HCT116 (cell line): ENCODE results near the gene ARHGEF16. TPM values are rescaled to one million over a fixed set of nuclear protein-coding genes. Genes with fewer than 3 reads are reported as not detected.

Experiments used
- ATAC-seq: fragments of 200-7000 bp; cut with Tn5 transposase; 2 replicates; pipeline ENCODE4 v1.9.1; 2020; ENCODE audit warnings: mild to moderate bottlenecking, moderate library complexity
- BruUV-seq: library from RNA; stranded (reverse); fragments of 400-500 nt; replicated peaks from 2 replicates; lab custom pipeline; 2021; lab: Mats Ljungman, UMichigan
- CTCF ChIA-PET: fragments of 300-600 bp; sonication (Branson Sonifier 250); formaldehyde crosslinking; loops from one replicate; lab custom pipeline; 2021; ENCODE audit warnings: antibody characterized with exemption; lab: Charles Lee
- POLR2A ChIA-PET: fragments of 300-600, 350-600 bp; sonication (Branson Sonifier 250); formaldehyde crosslinking; loops from one replicate; lab custom pipeline; 2021; ENCODE audit warnings: antibody characterized with exemption; lab: Charles Lee
- RAD21 ChIA-PET, 2 experiments: fragments of 300-600 bp; sonication (Branson Sonifier 250); formaldehyde crosslinking; loops; one replicate each; lab custom pipeline; 2023; ENCODE audit warnings: low total read pairs in 2 of 2; ENCODE audit not compliant: uncharacterized antibody in 2 of 2, unreplicated experiment in 2 of 2, low non-redundant PET in 1 of 2; lab: Charles Lee
- DNase-seq: peaks from one replicate; pipeline ENCODE4 v3.0.0-alpha.2; 2010; ENCODE audit warnings: low read depth, low spot score
- H2AFZ ChIP-seq: fragments of 200-600 bp; shearing (Covaris generic), sonication (generic); 2 replicates; pipeline ENCODE4 v1.6.1; 2017; ENCODE audit warnings: low read depth, mixed run types, mixed read lengths, antibody characterized with exemption, low read length; ENCODE audit not compliant: poor library complexity, severe bottlenecking
- H3K27ac ChIP-seq: 2 replicates; pipeline ENCODE4 v1.5.1; 2012; ENCODE audit warnings: low read depth, low read length
- H3K27me3 ChIP-seq: fragments of 200-600 bp; sonication (generic); 2 replicates; pipeline ENCODE4 v1.6.1; 2016; ENCODE audit warnings: mixed run types, low read length, mixed read lengths; ENCODE audit not compliant: insufficient read depth
- H3K36me3 ChIP-seq, 2 experiments: fragments of 200-500 bp in 1 of 2; fragments of 200-600 bp in 1 of 2; sonication (Bioruptor generic) in 1 of 2; sonication (generic) in 1 of 2; 2 replicates each; pipeline versions ENCODE4 v1.5.1 to v1.6.1; 2014 to 2016; ENCODE audit warnings: low read length in 2 of 2, inconsistent platforms in 1 of 2, mixed read lengths in 1 of 2, mixed run types in 1 of 2; ENCODE audit not compliant: insufficient read depth in 2 of 2, control insufficient read depth in 1 of 2
- H3K4me1 ChIP-seq, 2 experiments: fragments of 200-600 bp in 1 of 2; sonication (generic) in 1 of 2; 2 replicates each; pipeline versions ENCODE4 v1.5.1 to v1.6.1; 2012 to 2017; ENCODE audit warnings: low read length in 2 of 2, inconsistent platforms in 1 of 2, mild to moderate bottlenecking in 1 of 2, mixed read lengths in 1 of 2, mixed run types in 1 of 2, moderate library complexity in 1 of 2; ENCODE audit not compliant: insufficient read depth in 2 of 2, control insufficient read depth in 1 of 2
- H3K4me2 ChIP-seq: fragments of 200-600 bp; sonication (generic); 2 replicates; pipeline ENCODE4 v1.6.1; 2017; ENCODE audit warnings: mixed run types, low read length, mixed read lengths
- H3K4me3 ChIP-seq, 2 experiments: fragments of 200-600 bp in 1 of 2; sonication (generic) in 1 of 2; replicated peaks in 1 of 2; 2 replicates each; pipeline ENCODE4 v1.5.1; 2011 to 2016; ENCODE audit warnings: low read length in 2 of 2, control low read depth in 1 of 2, low read depth in 1 of 2, mild to moderate bottlenecking in 1 of 2, mixed read lengths in 1 of 2, mixed run types in 1 of 2
- H3K79me2 ChIP-seq: fragments of 200-600 bp; sonication (generic); 2 replicates; pipeline ENCODE4 v1.6.1; 2017; ENCODE audit warnings: mild to moderate bottlenecking, mixed run types, low read length, moderate library complexity, mixed read lengths; ENCODE audit not compliant: insufficient read depth
- H3K9ac ChIP-seq: fragments of 200-600 bp; sonication (generic); 2 replicates; pipeline ENCODE4 v1.6.1; 2016; ENCODE audit warnings: low read length, mixed read lengths
- H3K9me2 ChIP-seq: fragments of 200-600 bp; sonication (generic), shearing (Covaris generic); 2 replicates; pipeline ENCODE4 v1.6.1; 2017; ENCODE audit warnings: mixed run types, mild to moderate bottlenecking, moderate library complexity; ENCODE audit not compliant: insufficient read depth
- H3K9me3 ChIP-seq, 2 experiments: fragments of 200-500 bp in 1 of 2; fragments of 200-600 bp in 1 of 2; sonication (Bioruptor generic) in 1 of 2; sonication (generic) in 1 of 2; 2 replicates each; pipeline ENCODE4 v1.6.1; 2014 to 2017; ENCODE audit warnings: low read length in 2 of 2, mixed read lengths in 2 of 2, inconsistent platforms in 1 of 2, low read depth in 1 of 2, mild to moderate bottlenecking in 1 of 2, mixed run types in 1 of 2, moderate library complexity in 1 of 2; ENCODE audit not compliant: control insufficient read depth in 1 of 2, insufficient read depth in 1 of 2
- H4K20me1 ChIP-seq: fragments of 200-600 bp; sonication (generic), shearing (Covaris generic); 2 replicates; pipeline ENCODE4 v1.6.1; 2017; ENCODE audit warnings: mixed run types, mild to moderate bottlenecking, moderate library complexity; ENCODE audit not compliant: insufficient read depth
- EGR1 ChIP-seq: IDR thresholded peaks from 2 replicates; pipeline ENCODE4 v1.6.1; 2012; ENCODE audit warnings: low read depth
- ELF1 ChIP-seq: IDR thresholded peaks from 2 replicates; pipeline ENCODE4 v1.6.1; 2012; ENCODE audit warnings: low read depth, borderline replicate concordance
- EZH2 ChIP-seq: fragments of 200-600 bp; sonication (generic); IDR thresholded peaks from 2 replicates; pipeline ENCODE4 v1.6.1; 2017; ENCODE audit warnings: antibody characterized with exemption, mixed run types
- POLR2A ChIP-seq: IDR thresholded peaks from 2 replicates; pipeline ENCODE4 v1.7.0; 2011; ENCODE audit warnings: borderline replicate concordance; ENCODE audit not compliant: insufficient read depth, insufficient read length; ENCODE audit errors: extremely low read depth
- RAD21 ChIP-seq: IDR thresholded peaks from 2 replicates; pipeline ENCODE4 v1.6.1; 2012; ENCODE audit warnings: low read depth, mild to moderate bottlenecking
- intact Hi-C: fragments of 100-400 bp; cut with micrococcal nuclease; formaldehyde crosslinking; loops from 2 replicates; pipeline ENCODE4 v1.10.0; 2022
- total RNA-seq: library from RNA; stranded (reverse); gene quantifications from one replicate; pipeline ENCODE4 v1.2.1, GENCODE V29; 2021; ENCODE audit not compliant: unreplicated experiment
- TF ChIP-seq, protein P1 (sequence below): IDR thresholded peaks from 2 replicates; pipeline ENCODE4 v1.6.1; 2011; ENCODE audit warnings: mild to moderate bottlenecking, low read length, moderate library complexity; ENCODE audit not compliant: insufficient replicate concordance; ENCODE audit errors: extremely low read depth

The ARHGEF16 gene
- total RNA-seq, 1 experiment from 2014 or later: 37.4 TPM

DNA sequence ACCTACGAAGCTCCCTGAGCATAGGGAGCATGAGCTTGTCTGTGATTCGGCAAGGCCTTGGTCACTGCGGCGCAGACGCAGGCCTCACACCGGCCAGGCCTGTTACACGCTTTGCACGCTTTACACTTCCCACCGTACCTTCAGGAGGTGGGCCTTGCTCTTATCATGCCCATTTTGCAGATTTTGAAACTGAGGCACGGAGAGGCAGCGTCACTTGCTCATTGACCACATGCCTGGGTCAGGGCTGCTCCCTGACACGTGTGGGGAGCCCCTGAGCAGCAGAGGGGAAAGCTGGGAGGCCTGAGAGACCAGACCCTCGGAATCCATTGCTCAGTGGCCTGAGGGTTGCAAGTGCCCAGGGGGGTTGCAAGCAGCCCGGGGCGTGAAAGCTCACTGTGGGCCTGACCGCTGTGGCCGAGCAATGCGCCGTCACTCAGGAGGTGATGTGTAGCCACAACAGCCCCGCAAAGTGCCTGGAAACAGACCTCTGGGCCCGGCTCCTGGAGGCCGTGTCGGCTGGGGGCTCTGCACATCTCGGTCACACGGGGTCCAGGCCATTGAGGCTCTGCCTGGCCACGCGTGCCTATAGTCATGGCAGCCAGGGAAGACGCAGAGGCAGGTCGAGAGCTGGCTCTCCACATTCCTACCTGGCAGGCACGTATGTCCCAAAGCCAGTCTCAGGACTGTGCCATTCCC is 6.9 kb downstream of the ARHGEF16 start (continued):
- TF ChIP-seq RAD21: no peak
- TF ChIP-seq EGR1: no peak
- TF ChIP-seq ELF1: no peak
- no peak for TF ChIP-seq POLR2A
- no peak for TF ChIP-seq EZH2

DNA sequence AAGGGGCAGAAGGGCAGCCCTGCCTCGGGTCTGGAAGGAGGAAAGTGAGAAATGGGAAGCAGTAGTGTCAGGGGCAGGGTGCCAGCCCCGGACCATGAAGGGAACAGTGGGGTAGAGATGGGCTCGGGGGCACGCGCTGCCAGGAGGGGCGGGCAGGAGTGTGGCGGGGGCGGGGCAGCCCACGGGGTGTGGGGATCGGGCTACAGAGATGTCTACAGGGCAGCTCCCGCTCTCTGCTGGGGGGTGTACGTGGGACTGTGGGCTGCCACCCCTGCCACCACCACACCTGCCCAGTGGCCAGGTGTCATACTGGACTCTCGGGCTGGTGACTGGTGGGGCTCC is 7.4 kb downstream of the ARHGEF16 start:
- H3K4me2 ChIP-seq: no peak overlapping the region
- H3K27ac ChIP-seq: no peak overlapping the region
- no peak overlapping the region for H3K9ac ChIP-seq
- POLR2A ChIA-PET: no interaction called here
- TF ChIP-seq, protein P1, sequence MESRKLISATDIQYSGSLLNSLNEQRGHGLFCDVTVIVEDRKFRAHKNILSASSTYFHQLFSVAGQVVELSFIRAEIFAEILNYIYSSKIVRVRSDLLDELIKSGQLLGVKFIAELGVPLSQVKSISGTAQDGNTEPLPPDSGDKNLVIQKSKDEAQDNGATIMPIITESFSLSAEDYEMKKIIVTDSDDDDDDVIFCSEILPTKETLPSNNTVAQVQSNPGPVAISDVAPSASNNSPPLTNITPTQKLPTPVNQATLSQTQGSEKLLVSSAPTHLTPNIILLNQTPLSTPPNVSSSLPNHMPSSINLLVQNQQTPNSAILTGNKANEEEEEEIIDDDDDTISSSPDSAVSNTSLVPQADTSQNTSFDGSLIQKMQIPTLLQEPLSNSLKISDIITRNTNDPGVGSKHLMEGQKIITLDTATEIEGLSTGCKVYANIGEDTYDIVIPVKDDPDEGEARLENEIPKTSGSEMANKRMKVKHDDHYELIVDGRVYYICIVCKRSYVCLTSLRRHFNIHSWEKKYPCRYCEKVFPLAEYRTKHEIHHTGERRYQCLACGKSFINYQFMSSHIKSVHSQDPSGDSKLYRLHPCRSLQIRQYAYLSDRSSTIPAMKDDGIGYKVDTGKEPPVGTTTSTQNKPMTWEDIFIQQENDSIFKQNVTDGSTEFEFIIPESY: no peak
- ATAC-seq: no peak
- H3K9me2 ChIP-seq: no peaks in the 10 kb centered on the region
- peaks cover 14 to 23% of the 10 kb centered on the region in 2 experiments for H3K4me1 ChIP-seq
- no peaks in the 10 kb centered on the region for H4K20me1 ChIP-seq
- no peak overlapping the region for H2AFZ ChIP-seq
- RAD21 ChIA-PET: no interaction called here
- no TSS peak for BruUV-seq
- H3K9me3 ChIP-seq: no peaks in the 10 kb centered on the region
- no peaks in the 10 kb centered on the region for H3K36me3 ChIP-seq
- H3K4me3 ChIP-seq: no peak overlapping the region
- intact Hi-C loops: no loop called here
- DNase-seq: no peak
- CTCF ChIA-PET: no interaction called here
- no peaks in the 10 kb centered on the region; the same call in 1 of the 2 replicates for H3K79me2 ChIP-seq
- no peaks in the 10 kb centered on the region for H3K27me3 ChIP-seq
